Measurements from ENCODE around the gene ELAVL1.

GRCh38 chr19:7947939-7948338, 57.5 kb downstream of the ELAVL1 start:
- TF ChIP-seq CTCF (IDR thresholded peaks at IDR 0.05) (no peak), POLR2A (IDR thresholded peaks at IDR 0.05) (no peak)

All from adrenal gland (tissue), 5 donors.